OCI-LY1 (cell line): ENCODE measurements around the gene ASPSCR1.

ENCODE experiments used
- CTCF ChIP-seq: fragments of 200-600 bp; sonication (generic), shearing (Covaris generic); IDR thresholded peaks from 2 replicates; pipeline ENCODE4 v1.5.1; 2017; ENCODE audit warnings: mild to moderate bottlenecking, antibody characterized with exemption, low read length, moderate library complexity, mixed read lengths
- EZH2 ChIP-seq: fragments of 200-600 bp; sonication (generic), shearing (Covaris generic); IDR thresholded peaks from 2 replicates; pipeline ENCODE4 v1.8.0; 2017; ENCODE audit warnings: borderline replicate concordance, mixed run types, mild to moderate bottlenecking, antibody characterized with exemption, low read length, moderate library complexity, mixed read lengths

GRCh38 chr17:82036634-82037091 is 59.2 kb downstream of the ASPSCR1 start:
- TF ChIP-seq CTCF (no peak), EZH2 (no peak)
